Thymus (tissue), 11 donors: ENCODE data around the gene DOCK1. TPM values are rescaled to one million over a fixed set of nuclear protein-coding genes. Genes with fewer than 3 reads are reported as not detected.
"Not testable (repeated sequence)": the region's sequence is repeated elsewhere in the genome, so short reads cannot be mapped to it uniquely, and the experiment has no call there.

Experiments
- DNase-seq, 9 donors: peaks; one replicate each; pipeline ENCODE4 v3.0.0-alpha.2; 2013; ENCODE audit warnings: low spot score in 9 of 9, low read depth in 6 of 9, missing footprints in 1 of 9
- H3K27ac ChIP-seq, 2 donors: one replicate each; pipeline ENCODE4 v1.5.1; 2013; ENCODE audit warnings: control low read depth in 1 of 2, low read depth in 1 of 2, low read length in 1 of 2, mild to moderate bottlenecking in 1 of 2, moderate library complexity in 1 of 2
- H3K27me3 ChIP-seq, 2 donors: one replicate each; pipeline ENCODE4 v1.5.1; 2013; ENCODE audit warnings: low read length in 1 of 2; ENCODE audit not compliant: control insufficient read depth in 2 of 2, insufficient read depth in 1 of 2
- H3K36me3 ChIP-seq, 2 donors: one replicate each; pipeline ENCODE4 v1.5.1; 2013; ENCODE audit warnings: low read length in 1 of 2, mild to moderate bottlenecking in 1 of 2, moderate library complexity in 1 of 2; ENCODE audit not compliant: control insufficient read depth in 2 of 2, insufficient read depth in 2 of 2
- H3K4me1 ChIP-seq, 2 donors: one replicate each; pipeline ENCODE4 v1.5.1; 2013; ENCODE audit warnings: low read length in 2 of 2; ENCODE audit not compliant: control insufficient read depth in 2 of 2, insufficient read depth in 2 of 2
- H3K4me3 ChIP-seq, 2 donors: one replicate each; pipeline ENCODE4 v1.5.1; 2013; ENCODE audit warnings: low read length in 2 of 2, control low read depth in 1 of 2, mild to moderate bottlenecking in 1 of 2
- H3K9me3 ChIP-seq, 2 donors: one replicate each; pipeline ENCODE4 v1.5.1; 2013; ENCODE audit warnings: low read length in 1 of 2, mild to moderate bottlenecking in 1 of 2; ENCODE audit not compliant: control insufficient read depth in 2 of 2, insufficient read depth in 1 of 2
- WGBS: extraction: QIAGEN DNeasy Blood & Tissue Kit; methylation state at CpG from one replicate; pipeline ENCODE4 v1.1.7; 2013; 5-methylcytosine and 5-hydroxymethylcytosine counted together
- polyA plus RNA-seq: library from polyadenylated mRNA; stranded (reverse); fragments of 200-250 nt; gene quantifications from one replicate; pipeline ENCODE4 v1.2.3, GENCODE V29; 2013
- total RNA-seq: library from RNA; stranded (reverse); fragments of 120-200 nt; gene quantifications from one replicate; pipeline ENCODE4 v1.2.4, GENCODE V29; 2013
- donor health status: healthy.

The DOCK1 gene
- total and polyA plus RNA-seq, 2 donors = 10.2 to 11.7 TPM

DNA sequence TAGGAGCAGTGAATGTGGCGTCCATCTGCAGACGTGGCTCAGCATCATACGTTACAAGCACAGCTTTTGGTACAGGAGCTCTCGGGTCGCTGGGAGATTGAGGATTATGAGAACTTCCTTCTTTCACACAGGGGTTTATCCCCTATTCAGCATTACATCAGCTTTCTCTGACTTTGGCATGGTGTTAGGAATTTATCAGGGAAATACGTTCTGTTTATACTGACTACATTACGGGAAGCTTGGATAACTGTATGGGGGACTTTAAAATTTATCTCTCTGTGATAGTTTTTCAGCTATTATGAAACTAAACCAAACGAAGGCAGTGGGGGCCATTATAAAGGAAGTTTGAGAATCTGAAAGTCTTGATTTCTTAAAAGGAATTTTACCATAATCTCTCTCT is 401.3 kb downstream of the DOCK1 start:
- Histone ChIP-seq H3K4me3 (no peak overlapping the region), H3K27ac (no peak overlapping the region), H3K36me3 (no peaks in the 10 kb centered on the region), H3K27me3 (peaks cover 3 to 14% of the 10 kb centered on the region in 2 donors), H3K9me3 (no peaks in the 10 kb centered on the region), H3K4me1 (peaks cover 0 to 3% of the 10 kb centered on the region in 2 donors)
- 96% methylated on average over 8 of the region's 8 CpGs for WGBS
- no peak for DNase-seq

DNA sequence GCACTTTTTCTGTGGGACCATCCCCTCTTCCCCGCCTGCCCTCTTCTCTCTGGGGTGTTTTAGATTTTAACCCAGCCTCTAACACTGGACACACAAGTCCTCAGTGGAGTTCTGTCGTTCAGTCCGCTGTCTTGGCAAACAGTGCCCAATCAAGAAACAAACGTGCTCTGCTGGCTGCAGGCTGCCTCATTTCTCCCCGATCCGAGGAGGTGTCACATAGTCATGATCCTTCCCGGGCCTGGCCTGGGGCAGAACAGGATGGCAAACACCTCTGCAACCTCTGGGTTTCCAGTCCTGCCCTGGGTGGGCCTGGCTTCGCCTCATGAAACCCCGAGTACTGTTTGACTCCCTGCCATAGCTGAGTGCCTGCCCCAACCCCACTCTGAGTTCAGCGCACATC is 402.1 kb downstream of the DOCK1 start:
- Histone ChIP-seq H3K4me1 (peaks cover 0 to under 1% of the 10 kb centered on the region in 2 donors), H3K27ac (no peak overlapping the region), H3K9me3 (no peaks in the 10 kb centered on the region), H3K4me3 (no peak overlapping the region), H3K36me3 (no peaks in the 10 kb centered on the region), H3K27me3 (peaks cover 3 to 14% of the 10 kb centered on the region in 2 donors)
- WGBS = 97% methylated on average over 10 of the region's 10 CpGs
- no peak for DNase-seq

DNA sequence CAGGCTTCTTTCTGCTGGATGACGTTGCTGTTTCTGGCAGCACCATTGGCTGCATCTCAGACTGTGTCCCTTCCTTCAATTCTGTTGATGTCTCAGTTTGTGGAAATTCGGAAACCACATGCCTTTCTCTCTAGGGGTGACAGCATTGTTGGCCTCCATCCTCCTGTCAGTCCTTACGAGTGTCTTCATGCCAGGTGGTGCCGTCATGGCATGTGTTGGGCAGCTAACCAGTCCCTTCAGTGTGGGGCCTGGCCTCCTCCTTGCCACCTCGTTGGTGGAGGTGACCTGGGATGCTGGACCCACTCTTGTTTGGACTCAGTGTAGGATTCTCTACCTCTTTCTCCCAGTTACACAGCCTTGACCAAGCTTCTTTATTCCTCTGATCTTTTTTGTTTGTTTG is 402.8 kb downstream of the DOCK1 start:
- WGBS = 96% methylated on average over 5 of the region's 5 CpGs
- DNase-seq = no peak
- H3K4me3 ChIP-seq = no peak overlapping the region

GRCh38 chr10:127309619-127310018 is 404.4 kb downstream of the DOCK1 start:
- H3K4me1 ChIP-seq, DNase-seq, H3K4me3 ChIP-seq, H3K27ac ChIP-seq, H3K9me3 ChIP-seq, H3K36me3 ChIP-seq: not testable (repeated sequence)
- WGBS = 93% methylated on average over 2 of the region's 2 CpGs
- peaks cover 5 to 20% of the 10 kb centered on the region in 2 donors for H3K27me3 ChIP-seq

More for the DNA sequence above, 402.8 kb downstream of the DOCK1 start:
- Histone ChIP-seq H3K4me1 (no peaks in the 10 kb centered on the region), H3K36me3 (no peaks in the 10 kb centered on the region), H3K27ac (no peak overlapping the region), H3K9me3 (no peaks in the 10 kb centered on the region), H3K27me3 (peaks cover 3 to 18% of the 10 kb centered on the region in 2 donors)

- no peak for DNase-seq
- peaks cover 5 to 20% of the 10 kb centered on the region in 2 donors for H3K27me3 ChIP-seq
- H3K27ac ChIP-seq = no peak overlapping the region
- no peaks in the 10 kb centered on the region for H3K4me1 ChIP-seq
- WGBS = 97% methylated on average over 8 of the region's 8 CpGs
- no peaks in the 10 kb centered on the region for H3K9me3 ChIP-seq
- H3K36me3 ChIP-seq = no peaks in the 10 kb centered on the region
- H3K4me3 ChIP-seq = no peak overlapping the region
Observed at GRCh38 chr10:127310430-127310829, 405.2 kb downstream of the DOCK1 start.

DNA sequence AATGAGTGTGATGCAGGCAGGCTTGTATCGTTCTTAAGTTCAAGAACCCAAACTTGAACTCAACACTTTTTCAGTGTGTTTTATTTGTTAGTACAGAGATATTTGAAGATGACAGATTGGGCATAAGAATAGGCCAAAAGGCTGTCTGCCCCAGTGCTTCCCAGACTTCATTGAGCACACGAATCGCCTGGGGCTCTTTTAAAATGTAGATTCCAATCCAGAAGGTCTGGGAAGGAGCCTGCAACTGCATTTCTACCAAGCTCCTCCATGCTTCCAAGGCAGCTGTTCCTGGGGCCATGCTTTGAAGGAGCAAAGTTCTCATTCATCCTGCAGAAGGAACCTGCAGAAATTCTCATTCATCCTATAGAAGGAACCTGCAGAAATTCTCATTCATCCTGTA is 405.7 kb downstream of the DOCK1 start:
- 98% methylated on average over 3 of the region's 3 CpGs for WGBS
- Histone ChIP-seq H3K36me3 (no peaks in the 10 kb centered on the region), H3K4me1 (no peaks in the 10 kb centered on the region), H3K27ac (no peak overlapping the region), H3K4me3 (no peak overlapping the region), H3K9me3 (no peaks in the 10 kb centered on the region), H3K27me3 (peaks cover 5 to 20% of the 10 kb centered on the region in 2 donors)
- DNase-seq = no peak

DNA sequence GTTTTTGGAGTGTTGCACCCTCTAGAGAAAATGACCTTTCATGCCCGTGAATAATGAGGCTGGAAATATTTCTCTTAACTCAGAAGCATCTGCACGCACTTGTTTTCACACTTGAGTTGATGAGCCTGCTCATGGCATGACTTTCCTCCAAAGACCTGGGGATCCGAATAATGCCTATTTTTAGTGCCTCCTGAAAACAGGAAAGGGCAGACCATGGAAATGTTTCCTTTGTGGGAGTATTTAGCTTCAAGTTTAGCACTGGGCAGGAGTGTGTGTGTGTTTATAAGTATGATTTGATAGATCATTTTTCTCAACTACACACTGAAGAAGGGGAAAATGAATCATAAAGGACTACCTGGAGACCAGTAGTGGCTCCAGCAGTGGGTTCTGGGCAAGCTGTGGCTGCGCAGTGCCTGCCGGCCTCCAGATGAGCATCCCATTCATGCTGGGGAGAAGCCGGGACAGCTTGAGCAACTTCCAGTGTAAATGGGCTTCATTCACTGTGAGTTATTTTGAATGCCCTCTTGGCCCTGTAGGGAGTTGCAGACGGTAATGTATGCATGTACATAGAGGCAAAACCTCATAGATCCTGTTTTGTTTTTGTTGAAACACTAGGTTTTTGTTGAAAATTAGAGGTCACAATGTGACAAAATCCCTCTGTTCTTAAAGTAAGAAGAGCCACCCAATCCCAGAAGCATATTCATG is 408.9 kb downstream of the DOCK1 start:
- H3K4me3 ChIP-seq = no peak overlapping the region
- WGBS = 95% methylated on average over 7 of the region's 7 CpGs
- no peak for DNase-seq
- no peaks in the 10 kb centered on the region for H3K9me3 ChIP-seq
- H3K4me1 ChIP-seq = no peaks in the 10 kb centered on the region
- no peak overlapping the region for H3K27ac ChIP-seq
- no peaks in the 10 kb centered on the region for H3K36me3 ChIP-seq
- H3K27me3 ChIP-seq = peaks cover 5 to 20% of the 10 kb centered on the region in 2 donors

DNA sequence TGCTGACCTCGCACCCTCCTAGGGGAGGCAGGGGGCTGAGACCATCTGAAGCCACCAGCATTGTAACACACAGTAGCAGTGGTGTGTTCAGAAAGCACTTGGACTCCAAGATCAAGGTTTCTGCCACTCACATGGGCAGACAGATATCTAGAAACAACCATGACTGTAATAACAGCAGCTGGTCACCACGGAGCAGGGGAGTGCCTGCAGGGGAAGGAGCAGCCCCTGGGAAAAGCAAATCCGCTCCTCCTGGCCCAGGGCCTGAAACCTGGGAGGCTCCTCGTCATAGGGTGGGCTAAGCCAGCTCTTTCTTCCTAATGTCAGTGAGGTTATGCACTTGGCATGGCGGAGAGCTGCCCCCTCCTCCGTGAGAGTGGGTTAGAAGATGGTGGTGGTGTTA is 409.6 kb downstream of the DOCK1 start:
- no peak for DNase-seq
- 91% methylated on average over 6 of the region's 6 CpGs for WGBS
- no peaks in the 10 kb centered on the region for H3K36me3 ChIP-seq
- H3K4me3 ChIP-seq = no peak overlapping the region
- H3K27ac ChIP-seq = no peak overlapping the region
- H3K27me3 ChIP-seq = peaks cover 5 to 20% of the 10 kb centered on the region in 2 donors
- no peaks in the 10 kb centered on the region for H3K4me1 ChIP-seq
- H3K9me3 ChIP-seq = no peaks in the 10 kb centered on the region

GRCh38 chr10:127315888-127316287 is 410.7 kb downstream of the DOCK1 start:
- Histone ChIP-seq H3K9me3 (no peaks in the 10 kb centered on the region), H3K27me3 (peaks cover 2 to 18% of the 10 kb centered on the region in 2 donors), H3K4me1 (no peaks in the 10 kb centered on the region), H3K27ac (no peak overlapping the region), H3K4me3 (no peak overlapping the region), H3K36me3 (no peaks in the 10 kb centered on the region)
- WGBS = 93% methylated on average over 5 of the region's 5 CpGs
- DNase-seq = no peak
